GM12891 (cell line): Measurements from ENCODE around the gene ZNF616.

Source experiments
- DNase-seq: peaks from one replicate; pipeline ENCODE4 v3.0.0; 2011; ENCODE audit warnings: low spot score; ENCODE audit not compliant: insufficient read length
- FAIRE-seq: peaks from 2 replicates; lab custom pipeline; 2011; peaks lifted over from hg19 to GRCh38; lab: Jason Lieb, UNC
- PAX5 ChIP-seq: IDR thresholded peaks from 2 replicates; pipeline ENCODE4 v1.6.1; 2011; ENCODE audit warnings: low read length, moderate library complexity, mild to moderate bottlenecking; ENCODE audit not compliant: insufficient read depth, severe bottlenecking
- POLR2A ChIP-seq: IDR thresholded peaks from 2 replicates; pipeline ENCODE4 v1.6.1; 2011; ENCODE audit warnings: low read depth, low read length, control low read depth
- POLR2AphosphoS5 ChIP-seq: IDR thresholded peaks from 2 replicates; pipeline ENCODE4 v1.6.1; 2011; ENCODE audit warnings: low read depth, low read length, control low read depth
- POU2F2 ChIP-seq: IDR thresholded peaks from 2 replicates; pipeline ENCODE4 v1.6.1; 2011; ENCODE audit warnings: low read depth, mild to moderate bottlenecking, control low read depth, low read length, moderate library complexity
- SPI1 ChIP-seq: IDR thresholded peaks from 2 replicates; pipeline ENCODE4 v1.6.1; 2011; ENCODE audit warnings: low read depth, low read length, control low read depth
- TAF1 ChIP-seq: IDR thresholded peaks from 2 replicates; pipeline ENCODE4 v1.6.1; 2011; ENCODE audit warnings: low read depth, low read length, control low read depth

Gene ZNF616

GRCh38 chr19:52069653-52070052, 70.1 kb downstream of the ZNF616 start:
- no peak for DNase-seq
- no peak for FAIRE-seq
- TF ChIP-seq TAF1 (no peak), PAX5 (no peak), POLR2AphosphoS5 (no peak)

- no peak for TF ChIP-seq POU2F2
- no peak for TF ChIP-seq POLR2A
- TF ChIP-seq TAF1, result no peak
- TF ChIP-seq PAX5, result no peak
- TF ChIP-seq POLR2AphosphoS5, result no peak
- no peak for TF ChIP-seq SPI1
- FAIRE-seq, result no peak
- no peak for DNase-seq
Measured at GRCh38 chr19:52066258-52066863, 73.4 kb downstream of the ZNF616 start.

GRCh38 chr19:52065399-52065798, 74.3 kb downstream of the ZNF616 start:
- DNase-seq (no peak), FAIRE-seq (no peak)
- TF ChIP-seq PAX5 (no peak), POU2F2 (no peak)
